ENCODE results near the gene NCOA6. TPM values are rescaled to one million over a fixed set of nuclear protein-coding genes. Genes with fewer than 3 reads are reported as not detected.

The NCOA6 gene
- total and polyA plus RNA-seq, 2 of the 4 experiments (the other 2 are of a cell fraction) = 3.6 to 13.1 TPM

- intact Hi-C loops (cut with micrococcal nuclease) (loop anchor here (5.0 kb wide), 3 partner anchors 62 to 393 kb away; no protein-coding TSS in a partner anchor), in situ Hi-C loops (cut with MboI; ENCODE audit: low sequenced_read_pairs) (no loop called here), dilution Hi-C loops (cut with HindIII; ENCODE audit: low sequenced_read_pairs, unreplicated experiment) (no loop called here)
- H3K14ac ChIP-seq (replicated peaks; ENCODE audit: low read depth, low read length) = peak overlapping the region; percentile 69
- 0 out of 2 replicates have a peak, but pooled peaks cover 3% of the 10 kb centered on the region for H4K20me1 ChIP-seq (ENCODE audit: insufficient read depth, low read length)
- H3K9ac ChIP-seq (ENCODE audit: low read depth, low read length) = peak overlapping the region; percentile 72
- no TSS peak for BruUV-seq (replicated peaks)
- ChIA-PET POLR2A (ENCODE audit: unreplicated experiment) (interaction anchor here (0.6 kb wide), 1 partner anchor 57 kb away, joined by 3 read pairs; no protein-coding TSS in a partner anchor), CTCF (no interaction called here)
- H3K27ac ChIP-seq (ENCODE audit: insufficient read depth, low read length) = peak overlapping the region; percentile 56
- H3K9me1 ChIP-seq (ENCODE audit: insufficient read depth, low read length) = peaks cover 9% of the 10 kb centered on the region; the same call in 1 of the 2 replicates
- peak overlapping the region; percentile 96 for H2AFZ ChIP-seq (replicated peaks; ENCODE audit: low read length, poor library complexity)
- peak overlapping the region; percentile 29; the same call in 1 of the 2 replicates for H4K91ac ChIP-seq (ENCODE audit: insufficient read depth, low read depth, low read length)
- H3K9me3 ChIP-seq (ENCODE audit: control insufficient read depth, insufficient read depth, low read length) = no peaks in the 10 kb centered on the region
- peak overlapping the region; percentile 69 for H3K4me3 ChIP-seq (ENCODE audit: insufficient read depth, low read depth, low read length)
- H3K27me3 ChIP-seq (ENCODE audit: control insufficient read depth, insufficient read depth, low read length) = no peaks in the 10 kb centered on the region
- H2AK5ac ChIP-seq (ENCODE audit: low read depth, low read length) = peak overlapping the region; percentile 72; the same call in 1 of the 2 replicates
- H3K36me3 ChIP-seq (ENCODE audit: control insufficient read depth, insufficient read depth, low read length) = no peaks in the 10 kb centered on the region
- H3K18ac ChIP-seq (ENCODE audit: low read depth, low read length) = peak overlapping the region; percentile 38; the same call in 1 of the 2 replicates
- peak overlapping the region; percentile 70 for H3K4me2 ChIP-seq (ENCODE audit: low read depth, low read length)
- 60% methylated on average over 1 of the region's 5 CpGs; no CpG with 5 or more reads in 1 of the 2 experiments for WGBS, 2 experiments (ENCODE audit: extremely low coverage in 2 of 2, insufficient read length in 1 of 2)
- H2AK9ac ChIP-seq (replicated peaks; ENCODE audit: low read depth, low read length, poor library complexity) = peak overlapping the region; percentile 66
- peak overlapping the region; percentile 23; the same call in 1 of the 2 replicates for H2BK120ac ChIP-seq (ENCODE audit: low read depth, low read length)
- TF ChIP-seq, protein P1, sequence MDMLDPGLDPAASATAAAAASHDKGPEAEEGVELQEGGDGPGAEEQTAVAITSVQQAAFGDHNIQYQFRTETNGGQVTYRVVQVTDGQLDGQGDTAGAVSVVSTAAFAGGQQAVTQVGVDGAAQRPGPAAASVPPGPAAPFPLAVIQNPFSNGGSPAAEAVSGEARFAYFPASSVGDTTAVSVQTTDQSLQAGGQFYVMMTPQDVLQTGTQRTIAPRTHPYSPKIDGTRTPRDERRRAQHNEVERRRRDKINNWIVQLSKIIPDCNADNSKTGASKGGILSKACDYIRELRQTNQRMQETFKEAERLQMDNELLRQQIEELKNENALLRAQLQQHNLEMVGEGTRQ (IDR thresholded peaks at IDR 0.05; ENCODE audit: low read depth, low read length) = no peak
- TF ChIP-seq RFX5 (IDR thresholded peaks at IDR 0.05; ENCODE audit: low read depth, low read length) (no peak), NFE2L2 (IDR thresholded peaks at IDR 0.05; ENCODE audit: low read depth, low read length) (no peak), POLR2A (IDR thresholded peaks at IDR 0.05; ENCODE audit: low read depth, low read length) (no peak), RAD21 (IDR thresholded peaks at IDR 0.05; ENCODE audit: low read length) (no peak), SMC3 (IDR thresholded peaks at IDR 0.05; ENCODE audit: low read depth, low read length) (no peak), MXI1 (IDR thresholded peaks at IDR 0.05; ENCODE audit: borderline replicate concordance, low read depth, low read length) (no peak)
- no peak for DNase-seq
- no peak overlapping the region for H2BK15ac ChIP-seq (ENCODE audit: low read depth, low read length)
- peak overlapping the region; percentile 75 for H3K4ac ChIP-seq (ENCODE audit: low read depth, low read length)
- peaks cover 0 to 33% of the 10 kb centered on the region in 2 experiments; a peak in 2 of 4 replicates for H3K79me1 ChIP-seq (ENCODE audit: low read depth in 1 of 2, low read length in 2 of 2)
- H2BK5ac ChIP-seq (ENCODE audit: low read depth, low read length, poor library complexity, severe bottlenecking) = no peak overlapping the region
- H3K4me1 ChIP-seq (ENCODE audit: control insufficient read depth, insufficient read depth, low read length) = peaks cover 8% of the 10 kb centered on the region
- H3K23ac ChIP-seq (ENCODE audit: low read depth, low read length) = peak overlapping the region; percentile 48
- peak overlapping the region in 1 of 2 experiments; percentile 83; a peak in 3 of 4 replicates for H4K8ac ChIP-seq (ENCODE audit: low read depth in 2 of 2, low read length in 2 of 2)
- H3K56ac ChIP-seq (ENCODE audit: extremely low read depth, insufficient read depth, low read length) = no peak overlapping the region
- H4K5ac ChIP-seq (ENCODE audit: low read depth, low read length) = peak overlapping the region; percentile 4
- ATAC-seq (ENCODE audit: low read depth) = no peak
- no peak overlapping the region for H2BK20ac ChIP-seq (ENCODE audit: low read depth, low read length)
Observed at GRCh38 chr20:34705008-34705396, 120.4 kb downstream of the NCOA6 start.
